Thyroid gland (tissue), 4 donors: ENCODE measurements around the gene EMP2. TPM values are rescaled to one million over a fixed set of nuclear protein-coding genes. Genes with fewer than 3 reads are reported as not detected.

Experiments used
- DNase-seq, 2 donors: peaks; one replicate each; pipeline ENCODE4 v3.0.0-alpha.2; 2019
- H3K27ac ChIP-seq, 3 donors: fragments of 200-600 bp; sonication (generic); 1 replicate in 2 of 3; 2 replicates in 1 of 3; pipeline ENCODE4 v1.5.1; 2016 to 2019; ENCODE audit warnings: mild to moderate bottlenecking in 1 of 3, moderate library complexity in 1 of 3
- H3K27me3 ChIP-seq: fragments of 200-600 bp; sonication (generic); one replicate; pipeline ENCODE4 v1.5.1; 2019
- H3K36me3 ChIP-seq, 2 donors: fragments of 200-600 bp; sonication (generic); one replicate each; pipeline ENCODE4 v1.5.1; 2016 to 2019
- H3K4me1 ChIP-seq, 2 donors: fragments of 200-600 bp; sonication (generic); one replicate each; pipeline ENCODE4 v1.5.1; 2017 to 2019
- H3K4me3 ChIP-seq, 3 donors: fragments of 200-600 bp; sonication (generic); replicated peaks in 1 of 3; 1 replicate in 2 of 3; 2 replicates in 1 of 3; pipeline ENCODE4 v1.5.1; 2016; ENCODE audit warnings: mild to moderate bottlenecking in 1 of 3
- H3K9me3 ChIP-seq: fragments of 200-600 bp; sonication (generic); one replicate; pipeline ENCODE4 v1.5.1; 2017
- POLR2A ChIP-seq, 2 donors: fragments of 450-650 bp; IDR thresholded peaks; one replicate each; pipeline ENCODE4 v1.6.1; 2017; ENCODE audit warnings: antibody characterized with exemption in 2 of 2, mild to moderate bottlenecking in 2 of 2, moderate library complexity in 1 of 2
- WGBS, 2 donors: methylation state at CpG; one replicate each; pipeline ENCODE4 v1.1.5; 2017; 5-methylcytosine and 5-hydroxymethylcytosine counted together
- intact Hi-C: fragments of 100-400 bp; cut with DNase I; formaldehyde crosslinking; loops from one replicate; pipeline ENCODE4 v1.15.1; 2023
- small RNA-seq: library from RNA; depleted of rRNA; stranded (forward); fragments of <200 nt; gene quantifications from one replicate; pipeline ENCODE3, GENCODE V24; 2016
- total RNA-seq, 4 donors: library from RNA; depleted of rRNA; stranded (reverse); fragments of >200 nt; gene quantifications; one replicate each; pipeline ENCODE4 v1.2.3, GENCODE V29; 2016
- TF ChIP-seq, protein P1 (sequence below), 6 experiments: fragments of 200-600 bp in 3 of 6; fragments of 450-650 bp in 3 of 6; sonication (generic) in 3 of 6; IDR thresholded peaks; one replicate each; pipeline ENCODE4 v1.5.1; 2016 to 2019; ENCODE audit warnings: antibody characterized with exemption in 6 of 6, mild to moderate bottlenecking in 2 of 6, inconsistent platforms in 1 of 6, moderate library complexity in 1 of 6

EMP2 gene
- total RNA-seq, 4 donors from 2014 or later: 17.9 to 37.5 (median 23.1) TPM

DNA sequence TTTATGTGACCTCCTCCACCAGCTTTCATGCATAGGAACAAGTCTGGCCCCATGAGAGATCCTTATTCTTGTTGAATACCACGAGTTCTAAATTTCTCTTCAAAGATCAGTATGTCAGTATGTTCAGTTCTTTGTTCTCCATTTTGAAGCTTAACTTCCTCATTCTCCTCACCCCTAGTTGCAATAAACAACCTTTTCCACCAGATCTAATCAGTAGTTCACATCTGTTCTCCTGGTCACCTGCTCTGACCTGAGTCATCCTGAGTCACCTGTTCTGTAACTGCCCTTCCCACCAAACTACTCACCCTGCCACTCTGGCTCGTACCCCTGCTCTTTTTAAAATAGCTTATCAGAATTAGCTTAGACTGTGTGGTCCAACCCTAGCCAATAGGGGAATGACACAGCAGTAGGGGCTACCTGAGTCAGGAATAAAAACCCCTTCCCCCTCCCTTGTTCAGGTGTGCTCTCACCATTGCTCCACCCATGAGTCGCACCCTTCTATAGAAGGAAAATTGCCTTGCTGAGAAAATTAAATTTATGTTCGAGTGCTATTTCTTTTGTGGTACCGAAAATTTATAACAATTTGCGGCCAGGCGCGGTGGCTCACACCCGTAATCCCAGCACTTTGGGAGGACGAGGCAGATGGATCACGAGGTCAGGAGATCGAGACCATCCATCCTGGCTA, 94.6 kb downstream of the EMP2 start:
- H3K27ac ChIP-seq: no peak overlapping the region
- H3K4me3 ChIP-seq: no peak overlapping the region
- H3K27me3 ChIP-seq: no peaks in the 10 kb centered on the region
- 96% methylated on average over 12 of the region's 12 CpGs for WGBS, 2 donors
- H3K4me1 ChIP-seq: no peaks in the 10 kb centered on the region
- no peaks in the 10 kb centered on the region for H3K9me3 ChIP-seq
- no peak for DNase-seq
- TF ChIP-seq, protein P1, sequence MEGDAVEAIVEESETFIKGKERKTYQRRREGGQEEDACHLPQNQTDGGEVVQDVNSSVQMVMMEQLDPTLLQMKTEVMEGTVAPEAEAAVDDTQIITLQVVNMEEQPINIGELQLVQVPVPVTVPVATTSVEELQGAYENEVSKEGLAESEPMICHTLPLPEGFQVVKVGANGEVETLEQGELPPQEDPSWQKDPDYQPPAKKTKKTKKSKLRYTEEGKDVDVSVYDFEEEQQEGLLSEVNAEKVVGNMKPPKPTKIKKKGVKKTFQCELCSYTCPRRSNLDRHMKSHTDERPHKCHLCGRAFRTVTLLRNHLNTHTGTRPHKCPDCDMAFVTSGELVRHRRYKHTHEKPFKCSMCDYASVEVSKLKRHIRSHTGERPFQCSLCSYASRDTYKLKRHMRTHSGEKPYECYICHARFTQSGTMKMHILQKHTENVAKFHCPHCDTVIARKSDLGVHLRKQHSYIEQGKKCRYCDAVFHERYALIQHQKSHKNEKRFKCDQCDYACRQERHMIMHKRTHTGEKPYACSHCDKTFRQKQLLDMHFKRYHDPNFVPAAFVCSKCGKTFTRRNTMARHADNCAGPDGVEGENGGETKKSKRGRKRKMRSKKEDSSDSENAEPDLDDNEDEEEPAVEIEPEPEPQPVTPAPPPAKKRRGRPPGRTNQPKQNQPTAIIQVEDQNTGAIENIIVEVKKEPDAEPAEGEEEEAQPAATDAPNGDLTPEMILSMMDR (IDR thresholded peaks at IDR 0.05): no peak
- TF ChIP-seq POLR2A (IDR thresholded peaks at IDR 0.05): no peak
- no peaks in the 10 kb centered on the region for H3K36me3 ChIP-seq
- intact Hi-C loops: no loop called here

DNA sequence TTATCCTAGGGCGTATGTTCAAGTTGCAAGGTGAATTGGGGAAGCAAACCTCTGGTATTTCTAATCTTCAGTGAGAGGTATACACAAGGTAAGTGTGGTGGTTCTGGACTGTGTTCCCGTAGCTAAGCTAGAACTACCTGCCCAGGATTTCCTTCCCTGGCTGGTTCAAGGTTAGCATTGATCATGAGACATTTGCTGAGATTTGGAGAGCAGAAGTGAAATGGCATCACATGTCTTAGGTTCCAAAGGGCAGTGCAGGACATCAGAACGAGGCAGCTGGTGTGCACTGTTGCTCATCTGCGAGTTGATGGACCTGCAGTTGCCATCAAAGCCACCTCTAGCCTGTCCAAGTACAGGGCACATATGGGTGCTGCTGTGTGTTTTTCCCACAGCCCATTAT, 95.2 kb downstream of the EMP2 start:
- no peaks in the 10 kb centered on the region for H3K27me3 ChIP-seq
- H3K9me3 ChIP-seq: no peaks in the 10 kb centered on the region
- no peak overlapping the region for H3K27ac ChIP-seq
- DNase-seq: no peak
- WGBS, 2 donors: 92 to 94% methylated on average over 4 of the region's 4 CpGs
- H3K4me1 ChIP-seq: no peaks in the 10 kb centered on the region
- intact Hi-C loops: no loop called here
- H3K4me3 ChIP-seq: no peak overlapping the region
- TF ChIP-seq POLR2A (IDR thresholded peaks at IDR 0.05): no peak
- TF ChIP-seq, protein P1 (IDR thresholded peaks at IDR 0.05): no peak
- H3K36me3 ChIP-seq: no peaks in the 10 kb centered on the region

DNA sequence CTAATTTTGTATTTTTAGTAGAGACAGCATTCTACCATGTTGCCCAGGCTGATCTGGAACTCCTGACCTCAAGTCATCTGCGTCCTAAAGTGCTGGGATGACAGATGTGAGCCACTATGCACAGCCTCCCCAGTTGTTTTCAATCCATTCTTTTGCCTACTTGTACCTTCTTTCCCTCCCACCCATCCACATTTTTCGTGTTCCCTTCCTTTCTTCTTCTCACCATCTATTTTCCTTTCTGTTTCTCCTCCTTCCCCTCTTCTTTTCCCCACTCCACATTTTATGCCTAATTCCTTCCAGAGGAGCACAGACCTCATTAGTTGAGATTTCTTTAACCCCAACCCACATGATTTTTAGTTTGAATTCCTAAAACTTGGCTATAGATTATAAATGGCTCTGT, 100.2 kb downstream of the EMP2 start:
- no peaks in the 10 kb centered on the region for H3K9me3 ChIP-seq
- TF ChIP-seq POLR2A (IDR thresholded peaks at IDR 0.05): no peak
- TF ChIP-seq, protein P1 (IDR thresholded peaks at IDR 0.05): no peak
- no peak overlapping the region for H3K4me3 ChIP-seq
- 95 to 97% methylated on average over 2 of the region's 2 CpGs for WGBS, 2 donors
- H3K27me3 ChIP-seq: no peaks in the 10 kb centered on the region
- H3K4me1 ChIP-seq: no peaks in the 10 kb centered on the region
- DNase-seq: no peak
- intact Hi-C loops: no loop called here
- no peak overlapping the region for H3K27ac ChIP-seq
- H3K36me3 ChIP-seq: no peaks in the 10 kb centered on the region

Small RNA genes within 50 kb of the gene (small RNA-seq; reads per million reads assigned to genes)
- not detected for gene RNU6-633P

Other genes starting within 250 kb of the EMP2 start
- 10 to 100 TPM; 15.5 to 32.8 (median 28.3) TPM for gene ATF7IP2, start 194.5 kb downstream of the EMP2 start, total RNA-seq
- 1 to 10 TPM in 1 of 4 donors, not detected in 3; 3.0 TPM for gene TEKT5, start 114.3 kb upstream of the EMP2 start, total RNA-seq
- gene NUBP1, start 163.2 kb upstream of the EMP2 start, total RNA-seq: 10 to 100 TPM; 28.0 to 42.4 (median 33.6) TPM
- under 1 TPM in 2 of 4 donors, not detected in 2; 0.13 to 0.45 TPM for gene TVP23A, start 238.2 kb upstream of the EMP2 start, total RNA-seq